ENCODE measurements around the gene OR5K1.

The OR5K1 gene

GRCh38 chr3:98462901-98463300 lies at the start of gene OR5K1:
Gene OR5K1, plus strand, starts transcription at chr3:98463201. Its CDS starts 6,376 bp downstream, at chr3:98469577.
- no peak for ATAC-seq (ENCODE audit: low read depth)
- no peak for DNase-seq (ENCODE audit: low spot score)
- no peak for TF ChIP-seq CTCF (IDR thresholded peaks at IDR 0.05; ENCODE audit: poor library complexity, severe bottlenecking)

GRCh38 chr3:98432575-98432974 lies 30.4 kb upstream of the OR5K1 start:
- Histone ChIP-seq H3K9me3 (ENCODE audit: severe bottlenecking) (peaks cover 10% of the 10 kb centered on the region), H3K27ac (ENCODE audit: poor library complexity, severe bottlenecking) (no peak overlapping the region), H3K4me3 (ENCODE audit: severe bottlenecking) (no peak overlapping the region), H3K4me1 (ENCODE audit: insufficient read depth, poor library complexity, severe bottlenecking) (no peaks in the 10 kb centered on the region), H3K27me3 (ENCODE audit: insufficient read depth, poor library complexity, severe bottlenecking) (no peaks in the 10 kb centered on the region), H3K36me3 (ENCODE audit: low read depth) (no peaks in the 10 kb centered on the region)
- ATAC-seq (ENCODE audit: low read depth) (no peak), DNase-seq (ENCODE audit: low spot score) (no peak)
- TF ChIP-seq CTCF (IDR thresholded peaks at IDR 0.05; ENCODE audit: poor library complexity, severe bottlenecking) = no peak

More at GRCh38 chr3:98462901-98463300, at the start of gene OR5K1:
- no peaks in the 10 kb centered on the region for H3K36me3 ChIP-seq (ENCODE audit: low read depth)
- no peaks in the 10 kb centered on the region for H3K4me1 ChIP-seq (ENCODE audit: insufficient read depth, poor library complexity, severe bottlenecking)
- H3K4me3 ChIP-seq (ENCODE audit: severe bottlenecking) = no peak within 1 kb of the TSS
- no peaks in the 10 kb centered on the region for H3K9me3 ChIP-seq (ENCODE audit: severe bottlenecking)
- H3K27me3 ChIP-seq (ENCODE audit: insufficient read depth, poor library complexity, severe bottlenecking) = no peaks in the 10 kb centered on the region
- H3K27ac ChIP-seq (ENCODE audit: poor library complexity, severe bottlenecking) = no peak within 1 kb of the TSS

GRCh38 chr3:98433764-98434163 lies 29.2 kb upstream of the OR5K1 start:
- ATAC-seq (ENCODE audit: low read depth) = no peak
- Histone ChIP-seq H3K27me3 (ENCODE audit: insufficient read depth, poor library complexity, severe bottlenecking) (no peaks in the 10 kb centered on the region), H3K27ac (ENCODE audit: poor library complexity, severe bottlenecking) (no peak overlapping the region), H3K36me3 (ENCODE audit: low read depth) (no peaks in the 10 kb centered on the region), H3K4me1 (ENCODE audit: insufficient read depth, poor library complexity, severe bottlenecking) (no peaks in the 10 kb centered on the region), H3K9me3 (ENCODE audit: severe bottlenecking) (peaks cover 10% of the 10 kb centered on the region), H3K4me3 (ENCODE audit: severe bottlenecking) (no peak overlapping the region)
- no peak for TF ChIP-seq CTCF (IDR thresholded peaks at IDR 0.05; ENCODE audit: poor library complexity, severe bottlenecking)
- DNase-seq (ENCODE audit: low spot score) = no peak

GRCh38 chr3:98434412-98434811 lies 28.6 kb upstream of the OR5K1 start:
- H3K4me3 ChIP-seq (ENCODE audit: severe bottlenecking) = no peak overlapping the region
- peaks cover 10% of the 10 kb centered on the region for H3K9me3 ChIP-seq (ENCODE audit: severe bottlenecking)
- ATAC-seq (ENCODE audit: low read depth) = no peak
- no peak for TF ChIP-seq CTCF (IDR thresholded peaks at IDR 0.05; ENCODE audit: poor library complexity, severe bottlenecking)
- H3K4me1 ChIP-seq (ENCODE audit: insufficient read depth, poor library complexity, severe bottlenecking) = no peaks in the 10 kb centered on the region
- DNase-seq (ENCODE audit: low spot score) = no peak
- no peak overlapping the region for H3K27ac ChIP-seq (ENCODE audit: poor library complexity, severe bottlenecking)
- no peaks in the 10 kb centered on the region for H3K36me3 ChIP-seq (ENCODE audit: low read depth)
- H3K27me3 ChIP-seq (ENCODE audit: insufficient read depth, poor library complexity, severe bottlenecking) = no peaks in the 10 kb centered on the region

GRCh38 chr3:98440283-98440682 lies 22.7 kb upstream of the OR5K1 start:
- ATAC-seq (ENCODE audit: low read depth) (peak; percentile 21; the same call in 1 of the 3 replicates), DNase-seq (ENCODE audit: low spot score) (no peak)
- Histone ChIP-seq H3K4me3 (ENCODE audit: severe bottlenecking) (no peak overlapping the region), H3K27ac (ENCODE audit: poor library complexity, severe bottlenecking) (no peak overlapping the region), H3K9me3 (ENCODE audit: severe bottlenecking) (no peaks in the 10 kb centered on the region), H3K36me3 (ENCODE audit: low read depth) (no peaks in the 10 kb centered on the region; the same call in 1 of the 2 replicates), H3K27me3 (ENCODE audit: insufficient read depth, poor library complexity, severe bottlenecking) (no peaks in the 10 kb centered on the region), H3K4me1 (ENCODE audit: insufficient read depth, poor library complexity, severe bottlenecking) (peaks cover 3% of the 10 kb centered on the region)
- TF ChIP-seq CTCF (IDR thresholded peaks at IDR 0.05; ENCODE audit: poor library complexity, severe bottlenecking) = no peak

Measured in RWPE2 (cell line).